ENCODE results near the gene ZNF322. TPM values are rescaled to one million over a fixed set of nuclear protein-coding genes. Genes with fewer than 3 reads are reported as not detected.

Gene ZNF322
- total RNA-seq, 1 experiment from 2014 or later: 23.2 TPM

- Histone ChIP-seq H3K4me1 (replicated peaks) (no peaks in the 10 kb centered on the region), H3K4me3 (no peak overlapping the region), H3K36me3 (peaks cover 13% of the 10 kb centered on the region), H3K27ac (no peak overlapping the region), H3K9me3 (replicated peaks) (no peaks in the 10 kb centered on the region), H3K27me3 (replicated peaks) (no peaks in the 10 kb centered on the region)
- DNase-seq (ENCODE audit: low read depth in 1 of 2, low spot score in 2 of 2): no peak
Observed at GRCh38 chr6:26604026-26604425, 55.5 kb downstream of the ZNF322 start.

- DNase-seq (ENCODE audit: low read depth in 1 of 2, low spot score in 2 of 2): no peak
- no peaks in the 10 kb centered on the region for H3K27me3 ChIP-seq (replicated peaks)
Observed at GRCh38 chr6:26602262-26602661, 57.3 kb downstream of the ZNF322 start.

GRCh38 chr6:26600759-26601158 lies 58.8 kb downstream of the ZNF322 start:
- peaks cover 30% of the 10 kb centered on the region for H3K36me3 ChIP-seq
- DNase-seq (ENCODE audit: low read depth in 1 of 2, low spot score in 2 of 2): no peak
- H3K9me3 ChIP-seq (replicated peaks): no peaks in the 10 kb centered on the region
- H3K27me3 ChIP-seq (replicated peaks): no peaks in the 10 kb centered on the region
- H3K4me3 ChIP-seq: no peak overlapping the region
- H3K27ac ChIP-seq: no peak overlapping the region
- H3K4me1 ChIP-seq (replicated peaks): peaks cover 10% of the 10 kb centered on the region

More at GRCh38 chr6:26602262-26602661, 57.3 kb downstream of the ZNF322 start:
- H3K4me3 ChIP-seq: no peak overlapping the region
- H3K9me3 ChIP-seq (replicated peaks): no peaks in the 10 kb centered on the region
- H3K27ac ChIP-seq: no peak overlapping the region
- peaks cover 7% of the 10 kb centered on the region for H3K4me1 ChIP-seq (replicated peaks)
- H3K36me3 ChIP-seq: peaks cover 26% of the 10 kb centered on the region

- no peaks in the 10 kb centered on the region for H3K27me3 ChIP-seq (replicated peaks)
- peaks cover 15% of the 10 kb centered on the region for H3K4me1 ChIP-seq (replicated peaks)
- no peaks in the 10 kb centered on the region for H3K9me3 ChIP-seq (replicated peaks)
- H3K4me3 ChIP-seq: no peak overlapping the region
- peaks cover 30% of the 10 kb centered on the region for H3K36me3 ChIP-seq
- no peak overlapping the region for H3K27ac ChIP-seq
- DNase-seq (ENCODE audit: low read depth in 1 of 2, low spot score in 2 of 2): no peak
Observed at GRCh38 chr6:26599591-26599990, 60.0 kb downstream of the ZNF322 start.

- Histone ChIP-seq H3K4me3 (no peak overlapping the region), H3K27me3 (replicated peaks) (no peaks in the 10 kb centered on the region), H3K9me3 (replicated peaks) (no peaks in the 10 kb centered on the region), H3K36me3 (peaks cover 30% of the 10 kb centered on the region), H3K27ac (no peak overlapping the region), H3K4me1 (replicated peaks) (peaks cover 15% of the 10 kb centered on the region)
- no peak for DNase-seq (ENCODE audit: low read depth in 1 of 2, low spot score in 2 of 2)
Observed at GRCh38 chr6:26599134-26599533, 60.4 kb downstream of the ZNF322 start.

- no peaks in the 10 kb centered on the region for H3K9me3 ChIP-seq (replicated peaks)
- DNase-seq (ENCODE audit: low read depth in 1 of 2, low spot score in 2 of 2): no peak
- H3K27ac ChIP-seq: no peak overlapping the region
- peaks cover 15% of the 10 kb centered on the region for H3K4me1 ChIP-seq (replicated peaks)
- H3K27me3 ChIP-seq (replicated peaks): 0 out of 2 replicates have a peak, but pooled peaks cover under 1% of the 10 kb centered on the region
- H3K36me3 ChIP-seq: peaks cover 30% of the 10 kb centered on the region
- peak overlapping the region; percentile 76; the same call in 1 of the 2 replicates for H3K4me3 ChIP-seq
Observed at GRCh38 chr6:26598267-26598666, 61.3 kb downstream of the ZNF322 start.

GRCh38 chr6:26597821-26598220 lies 61.7 kb downstream of the ZNF322 start:
- Histone ChIP-seq H3K27ac (no peak overlapping the region), H3K36me3 (peaks cover 30% of the 10 kb centered on the region), H3K27me3 (replicated peaks) (0 out of 2 replicates have a peak, but pooled peaks cover 2% of the 10 kb centered on the region), H3K9me3 (replicated peaks) (no peaks in the 10 kb centered on the region), H3K4me3 (peak overlapping the region; percentile 76), H3K4me1 (replicated peaks) (peaks cover 15% of the 10 kb centered on the region)
- DNase-seq (ENCODE audit: low read depth in 1 of 2, low spot score in 2 of 2): no peak

- Histone ChIP-seq H3K9me3 (replicated peaks) (no peaks in the 10 kb centered on the region), H3K27ac (peak overlapping the region; percentile 69)
Observed at GRCh38 chr6:26597389-26597766, 62.2 kb downstream of the ZNF322 start.

GRCh38 chr6:26596579-26597388 lies 62.8 kb downstream of the ZNF322 start, which contains the start of gene ABT1:
TSS of gene ABT1 (plus strand) at chr6:26596953. CDS start at chr6:26596983, 30 bp downstream.
- H3K4me3 ChIP-seq: peak within 1 kb of the TSS; percentile 76
- DNase-seq (ENCODE audit: low read depth in 1 of 2, low spot score in 2 of 2): peak; percentile 97
- H3K27me3 ChIP-seq (replicated peaks): peaks cover 7% of the 10 kb centered on the region; the same call in 1 of the 2 replicates
- H3K9me3 ChIP-seq (replicated peaks): no peaks in the 10 kb centered on the region
- H3K27ac ChIP-seq: peak within 1 kb of the TSS; percentile 69
- peaks cover 30% of the 10 kb centered on the region for H3K36me3 ChIP-seq
- peaks cover 15% of the 10 kb centered on the region for H3K4me1 ChIP-seq (replicated peaks)

More at GRCh38 chr6:26597389-26597766, 62.2 kb downstream of the ZNF322 start:
- peaks cover 30% of the 10 kb centered on the region for H3K36me3 ChIP-seq
- DNase-seq (ENCODE audit: low read depth in 1 of 2, low spot score in 2 of 2): no peak
- peaks cover 15% of the 10 kb centered on the region for H3K4me1 ChIP-seq (replicated peaks)
- H3K4me3 ChIP-seq: peak overlapping the region; percentile 76
- 0 out of 2 replicates have a peak, but pooled peaks cover 2% of the 10 kb centered on the region for H3K27me3 ChIP-seq (replicated peaks)

- Histone ChIP-seq H3K27ac (peak overlapping the region; percentile 69; the same call in 1 of the 2 replicates), H3K9me3 (replicated peaks) (no peaks in the 10 kb centered on the region), H3K36me3 (peaks cover 30% of the 10 kb centered on the region), H3K4me1 (replicated peaks) (peaks cover 15% of the 10 kb centered on the region), H3K27me3 (replicated peaks) (peaks cover 7% of the 10 kb centered on the region; the same call in 1 of the 2 replicates), H3K4me3 (peak overlapping the region; percentile 76)
- DNase-seq (ENCODE audit: low read depth in 1 of 2, low spot score in 2 of 2): peak; percentile 85 to 91
Observed at GRCh38 chr6:26595669-26596269, 63.8 kb downstream of the ZNF322 start.

- Histone ChIP-seq H3K27me3 (replicated peaks) (peaks cover 7% of the 10 kb centered on the region; the same call in 1 of the 2 replicates), H3K9me3 (replicated peaks) (no peaks in the 10 kb centered on the region), H3K4me3 (peak overlapping the region; percentile 76; the same call in 1 of the 2 replicates), H3K4me1 (replicated peaks) (peaks cover 15% of the 10 kb centered on the region), H3K27ac (no peak overlapping the region), H3K36me3 (peaks cover 26% of the 10 kb centered on the region)
- DNase-seq (ENCODE audit: low read depth in 1 of 2, low spot score in 2 of 2): peak in 1 of 2 experiments; percentile 6
Observed at GRCh38 chr6:26594730-26595632, 64.6 kb downstream of the ZNF322 start.

- no peak overlapping the region for H3K4me3 ChIP-seq
- peaks cover 15% of the 10 kb centered on the region for H3K4me1 ChIP-seq (replicated peaks)
- DNase-seq (ENCODE audit: low read depth in 1 of 2, low spot score in 2 of 2): no peak
- no peak overlapping the region for H3K27ac ChIP-seq
- peaks cover 18% of the 10 kb centered on the region for H3K36me3 ChIP-seq
- H3K9me3 ChIP-seq (replicated peaks): no peaks in the 10 kb centered on the region
- peaks cover 7% of the 10 kb centered on the region; the same call in 1 of the 2 replicates for H3K27me3 ChIP-seq (replicated peaks)
Observed at GRCh38 chr6:26594131-26594498, 65.4 kb downstream of the ZNF322 start.
